Stimulated activated naive CD8-positive, alpha-beta T cell treated with anti-CD3 and anti-CD28 coated beads, Interleukin-15, Interleukin-2, amounts not matched to agents 100 U/mL and 50 U/mL, for 24 hours (primary cell): ENCODE data around the gene ANKRD55.
"Not testable (repeated sequence)": the region's sequence is repeated elsewhere in the genome, so short reads cannot be mapped to it uniquely, and the experiment has no call there.

Experiments used
- ATAC-seq: fragments of 150-1000 bp; cut with Tn5 transposase; one replicate; pipeline ENCODE4 v1.10.0; 2021
- DNase-seq: peaks from one replicate; pipeline ENCODE4 v3.0.0; 2021

ANKRD55 gene

GRCh38 chr5:56207537-56207936 lies 25.6 kb downstream of the ANKRD55 start:
- no peak for DNase-seq
- no peak for ATAC-seq

DNA sequence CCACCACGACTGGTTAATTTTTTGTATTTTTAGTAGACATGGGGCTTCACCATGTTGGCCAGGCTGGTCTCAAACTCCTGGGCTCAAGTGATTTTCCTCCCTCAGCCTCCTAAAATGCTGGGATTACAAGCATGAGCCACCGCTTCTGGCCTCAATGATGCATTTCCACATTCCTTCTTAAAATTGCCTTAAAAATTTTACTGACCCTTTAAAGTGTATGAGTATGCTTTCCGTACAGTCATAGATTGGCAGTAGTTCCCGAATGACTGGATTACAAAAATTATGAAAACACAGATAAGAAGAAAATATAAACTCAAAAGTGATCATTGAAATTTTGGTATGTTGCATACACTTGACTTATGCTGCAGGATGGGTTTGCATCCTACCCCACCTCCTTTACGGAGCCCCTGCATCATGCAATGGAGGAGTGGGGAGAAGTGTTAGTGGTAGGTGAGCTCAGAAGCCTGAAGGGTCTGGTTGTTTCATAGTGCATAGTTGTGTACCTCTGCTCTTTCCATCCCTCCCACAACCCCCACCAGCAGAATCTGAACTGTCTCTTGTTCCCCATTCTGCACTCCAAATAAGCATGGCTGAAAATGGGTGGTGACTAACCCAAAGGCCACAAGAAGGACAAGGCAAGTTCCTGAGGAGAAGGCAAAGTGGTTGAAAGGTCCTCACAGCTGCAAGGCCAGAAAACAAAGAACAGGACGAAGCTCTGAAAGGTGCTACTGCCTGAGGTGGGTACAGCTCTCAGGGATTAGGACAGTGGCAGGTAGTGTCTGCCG lies 26.8 kb downstream of the ANKRD55 start:
- DNase-seq (no peak), ATAC-seq (no peak)

GRCh38 chr5:56203936-56204335 lies 29.2 kb downstream of the ANKRD55 start:
- not testable (repeated sequence) for DNase-seq, ATAC-seq

- ATAC-seq: no peak
- no peak for DNase-seq
These were observed 30.6 kb downstream of the ANKRD55 start for GRCh38 chr5:56202483-56202882.

DNA sequence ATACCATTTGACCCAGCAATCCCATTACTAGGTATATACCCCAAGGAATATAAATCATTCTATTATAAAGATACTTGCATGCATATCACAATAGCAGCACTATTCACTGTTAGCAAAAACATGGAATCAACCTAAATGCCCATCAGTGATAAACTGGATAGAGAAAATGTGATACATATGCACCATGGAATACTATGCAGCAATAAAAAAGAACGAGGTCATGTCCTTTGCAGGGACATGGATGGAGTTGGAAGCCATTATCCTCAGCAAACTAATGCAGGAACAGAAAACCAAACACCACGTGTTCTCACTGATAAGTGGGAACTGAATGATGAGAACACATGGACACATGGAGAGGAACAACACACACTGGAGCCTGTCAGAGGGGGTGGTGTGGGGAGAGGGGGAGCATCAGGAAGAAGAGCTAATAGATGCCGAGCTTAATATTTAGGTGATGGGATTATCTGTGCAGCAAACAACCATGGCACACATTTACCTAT lies 31.3 kb downstream of the ANKRD55 start:
- not testable (repeated sequence) for ATAC-seq, DNase-seq

- peak; percentile 99 for ATAC-seq
- peak; percentile 55 for DNase-seq
These were observed 32.0 kb downstream of the ANKRD55 start for GRCh38 chr5:56200971-56201666.

- ATAC-seq: no peak
- no peak for DNase-seq
These were observed 38.1 kb downstream of the ANKRD55 start for GRCh38 chr5:56195016-56195415.

- DNase-seq: no peak
- no peak for ATAC-seq
These were observed 40.9 kb downstream of the ANKRD55 start for GRCh38 chr5:56192246-56192645.

GRCh38 chr5:56191656-56192055 lies 41.5 kb downstream of the ANKRD55 start:
- no peak for ATAC-seq
- no peak for DNase-seq

DNA sequence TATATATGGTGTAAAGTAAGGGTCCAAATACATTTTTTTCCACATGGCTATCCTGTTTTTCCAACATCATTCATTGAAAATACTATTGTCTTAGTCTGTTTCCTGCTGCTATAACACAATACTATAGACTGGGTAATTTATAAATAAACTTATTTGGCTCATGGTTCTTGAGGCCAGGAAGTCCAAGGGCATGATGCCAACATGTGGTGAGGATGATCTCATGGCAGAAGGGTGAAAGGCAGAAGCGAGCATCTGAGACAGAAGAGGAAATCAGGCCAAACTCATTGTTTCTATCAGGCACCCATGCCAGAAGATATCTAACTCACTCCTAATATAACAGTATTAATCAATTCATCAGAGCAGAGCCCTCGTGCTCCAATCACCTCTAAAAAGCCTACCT lies 42.6 kb downstream of the ANKRD55 start:
- no peak for DNase-seq
- no peak for ATAC-seq

GRCh38 chr5:56185768-56186311 lies 47.3 kb downstream of the ANKRD55 start:
- DNase-seq (no peak), ATAC-seq (no peak)

DNA sequence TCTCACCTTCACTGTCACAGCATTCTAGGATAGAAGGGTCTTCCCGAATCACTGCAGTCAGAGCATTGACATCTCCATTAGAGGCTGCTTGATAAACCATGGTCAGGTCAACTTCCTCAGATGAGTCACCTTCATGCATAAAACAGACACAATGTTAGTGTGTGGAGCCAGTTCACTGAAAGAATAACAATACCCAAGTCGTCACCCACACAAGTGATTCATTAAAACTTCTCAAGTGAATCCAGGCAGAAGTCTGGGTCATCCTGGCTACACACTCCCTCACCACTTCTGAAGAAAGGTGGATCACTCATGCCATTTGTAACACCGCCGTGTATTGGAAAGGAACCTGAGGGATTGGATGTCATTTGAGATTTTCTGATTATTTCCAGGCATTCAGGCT lies 49.6 kb downstream of the ANKRD55 start:
- ATAC-seq: peak; percentile 36

GRCh38 chr5:56179442-56179841 lies 53.7 kb downstream of the ANKRD55 start:
- no peak for ATAC-seq
- DNase-seq: no peak

More for the DNA sequence above, 49.6 kb downstream of the ANKRD55 start:
- no peak for DNase-seq

- DNase-seq (no peak), ATAC-seq (no peak)
These were observed 54.3 kb downstream of the ANKRD55 start for GRCh38 chr5:56178823-56179222.

GRCh38 chr5:56176871-56177533 lies 56.1 kb downstream of the ANKRD55 start:
- ATAC-seq (no peak), DNase-seq (no peak)

- DNase-seq (no peak), ATAC-seq (no peak)
These were observed 56.9 kb downstream of the ANKRD55 start for GRCh38 chr5:56176155-56176798.

DNA sequence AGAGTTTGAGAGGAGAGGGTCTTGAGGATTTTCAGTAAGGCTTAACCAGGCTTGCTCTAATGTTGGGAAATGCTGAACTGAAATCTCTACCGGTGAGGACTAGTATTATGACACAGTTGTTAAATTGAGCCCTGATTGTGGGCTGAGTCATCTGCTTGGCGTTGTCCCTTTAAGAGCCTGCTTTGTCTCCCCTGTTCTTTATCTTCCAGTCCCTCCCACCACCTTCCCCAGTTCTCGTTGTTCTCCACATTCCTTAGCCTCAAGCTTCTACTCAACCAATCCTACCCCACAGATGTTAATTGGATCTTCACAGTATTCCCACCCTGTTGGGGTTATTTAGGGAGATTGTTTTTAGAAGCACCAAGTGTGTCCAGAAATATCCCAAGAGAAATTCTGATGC lies 57.6 kb downstream of the ANKRD55 start:
- DNase-seq: no peak
- no peak for ATAC-seq

GRCh38 chr5:56175021-56175420 lies 58.1 kb downstream of the ANKRD55 start:
- DNase-seq: no peak
- no peak for ATAC-seq

DNA sequence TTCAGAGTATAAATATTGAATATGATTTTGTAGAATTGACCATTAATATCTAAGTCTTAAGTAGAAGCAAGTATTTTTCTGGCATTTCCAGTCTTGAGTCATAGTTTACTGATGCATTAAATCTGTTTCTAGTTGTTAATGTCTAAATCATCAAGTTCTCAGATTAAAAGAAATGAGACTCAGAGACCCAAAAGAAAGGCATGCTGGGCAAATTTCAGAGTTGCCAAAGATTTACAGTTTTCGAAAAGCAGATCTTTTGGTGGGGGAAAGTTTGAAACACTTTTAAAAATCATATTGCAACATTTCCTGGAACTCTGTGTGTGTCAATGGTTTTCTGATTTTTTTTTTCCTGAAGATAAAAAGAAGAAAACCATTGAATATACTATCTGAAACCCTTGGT lies 60.9 kb downstream of the ANKRD55 start:
- no peak for ATAC-seq
- no peak for DNase-seq

DNA sequence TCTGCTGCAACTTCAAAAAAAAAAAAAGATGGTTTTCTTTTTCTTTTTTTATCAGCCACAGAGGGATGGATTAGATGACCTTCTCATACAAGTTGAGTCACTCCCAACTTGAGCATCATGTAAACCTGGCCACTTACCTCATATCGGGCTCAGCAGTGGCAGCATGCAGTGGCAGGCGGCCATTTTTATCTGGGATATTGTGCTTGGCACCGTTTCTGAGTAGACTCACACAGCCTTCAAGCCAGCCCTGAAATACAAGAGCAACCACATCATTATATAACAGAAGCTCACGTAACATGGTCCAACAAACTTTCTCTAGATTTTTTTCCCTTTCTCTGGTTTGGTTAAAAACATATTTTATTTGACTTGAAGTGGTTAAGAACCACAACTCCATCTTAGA lies 62.6 kb downstream of the ANKRD55 start:
- DNase-seq: no peak
- no peak for ATAC-seq

DNA sequence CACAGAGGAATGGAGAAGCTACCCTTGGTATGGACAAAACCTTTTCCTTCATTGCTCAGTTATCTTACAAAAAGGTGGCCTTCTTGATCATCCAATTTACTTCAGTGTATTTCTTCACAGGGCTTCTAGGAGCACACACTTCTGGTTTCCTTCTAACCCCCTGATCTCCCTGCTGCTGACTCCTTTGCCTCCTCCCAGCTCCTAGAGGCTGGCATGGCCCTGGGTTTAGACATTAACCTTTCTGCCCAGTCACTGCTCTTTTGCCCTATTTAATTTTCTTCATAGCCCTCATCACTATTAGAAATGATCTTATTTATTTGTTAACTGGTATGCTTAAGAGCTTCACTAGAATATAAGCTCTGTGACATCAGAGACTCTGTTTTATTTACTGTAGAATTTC lies 63.2 kb downstream of the ANKRD55 start:
- no peak for DNase-seq
- ATAC-seq: no peak

DNA sequence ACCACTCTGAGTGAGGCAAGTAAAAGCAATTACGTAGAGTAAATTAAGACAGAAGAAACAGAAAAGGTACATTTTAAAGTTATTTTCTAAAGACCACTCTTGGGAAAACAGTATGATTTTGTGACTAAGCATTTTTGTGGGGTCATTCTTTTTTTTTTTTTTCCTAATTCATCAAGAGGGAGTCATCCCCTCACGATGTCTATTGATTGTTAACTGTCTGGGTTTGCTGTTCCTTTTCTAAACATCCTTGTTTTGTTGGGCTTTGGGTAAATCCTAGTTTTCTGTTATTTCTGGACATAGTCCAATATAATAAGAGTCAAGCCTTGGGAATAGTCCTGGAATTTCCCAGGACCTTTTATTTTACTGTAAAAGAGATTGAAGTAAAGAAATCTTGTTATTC lies 63.8 kb downstream of the ANKRD55 start:
- DNase-seq: no peak

More for the DNA sequence above, 63.8 kb downstream of the ANKRD55 start:
- ATAC-seq: no peak
